HG02943 (cell line): ENCODE results near the gene ZNF681.
"Not testable (repeated sequence)": the region's sequence is repeated elsewhere in the genome, so short reads cannot be mapped to it uniquely, and the experiment has no call there.

Experiments used
- ATAC-seq: cut with Tn5 transposase; IDR thresholded peaks from one replicate; pipeline ENCODE4 v1.9.1; 2021; ENCODE audit warnings: mild to moderate bottlenecking, low read depth, moderate library complexity; ENCODE audit not compliant: unreplicated experiment

ZNF681 gene

GRCh38 chr19:23698711-23699520, 59.8 kb downstream of the ZNF681 start:
- no peak for ATAC-seq

DNA sequence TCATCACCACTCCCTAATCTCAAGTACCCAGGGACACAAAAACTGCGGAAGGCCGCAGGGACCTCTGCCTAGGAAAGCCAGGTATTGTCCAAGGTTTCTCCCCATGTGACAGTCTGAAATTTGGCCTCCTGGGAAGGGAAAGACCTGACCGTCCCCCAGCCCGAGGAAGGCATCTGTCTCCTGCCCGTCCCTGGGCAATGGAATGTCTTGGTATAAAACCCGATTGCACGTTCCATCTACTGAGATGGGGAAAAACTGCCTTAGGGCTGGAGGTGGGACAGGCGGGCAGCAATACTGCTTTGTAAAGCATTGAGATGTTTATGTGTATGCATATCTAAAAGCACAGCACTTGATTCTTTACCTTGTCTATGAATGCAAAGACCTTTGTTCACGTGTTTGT, 65.8 kb downstream of the ZNF681 start:
- not testable (repeated sequence) for ATAC-seq
